GM23338 (cell line): Measurements from ENCODE around the gene HMGN5. TPM values are rescaled to one million over a fixed set of nuclear protein-coding genes. Genes with fewer than 3 reads are reported as not detected.
A peak's percentile ranks its signal among the peaks of the same experiment; 100 is the strongest.

Experiments
- ATAC-seq: fragments of 200-7000 bp; cut with Tn5 transposase; 3 replicates; pipeline ENCODE4 v1.9.1; 2020
- DNase-seq: peaks from one replicate; pipeline ENCODE4 v3.0.0-alpha.2; 2015; ENCODE audit warnings: low spot score
- H2AFZ ChIP-seq: fragments of 200-600 bp; sonication (generic); 2 replicates; pipeline ENCODE4 v1.8.0; 2016; ENCODE audit warnings: antibody characterized with exemption, mild to moderate bottlenecking, moderate library complexity
- H3F3A ChIP-seq: fragments of 200-600 bp; sonication (generic); replicated peaks from 2 replicates; pipeline ENCODE4 v1.8.0; 2017; ENCODE audit warnings: antibody characterized with exemption, mixed run types, low read depth
- H3K27ac ChIP-seq: fragments of 200-600 bp; sonication (generic); 2 replicates; pipeline ENCODE4 v1.6.1; 2016; ENCODE audit warnings: low read depth
- H3K27me3 ChIP-seq: fragments of 200-600 bp; sonication (generic); 2 replicates; pipeline ENCODE4 v1.8.0; 2016; ENCODE audit warnings: mild to moderate bottlenecking, mixed run types, moderate library complexity; ENCODE audit not compliant: insufficient read depth
- H3K36me3 ChIP-seq: fragments of 200-600 bp; sonication (generic); 2 replicates; pipeline ENCODE4 v1.8.0; 2016; ENCODE audit warnings: mild to moderate bottlenecking; ENCODE audit not compliant: insufficient read depth
- H3K4me1 ChIP-seq: fragments of 200-600 bp; sonication (generic); 2 replicates; pipeline ENCODE4 v1.8.0; 2016; ENCODE audit warnings: mild to moderate bottlenecking, moderate library complexity; ENCODE audit not compliant: insufficient read depth
- H3K4me2 ChIP-seq: fragments of 200-600 bp; sonication (generic); 2 replicates; pipeline ENCODE4 v1.7.1; 2017; ENCODE audit warnings: mixed run types
- H3K4me3 ChIP-seq: fragments of 200-600 bp; sonication (generic); 2 replicates; pipeline ENCODE4 v1.6.1; 2016; ENCODE audit warnings: mixed run types
- H3K79me2 ChIP-seq: fragments of 200-600 bp; sonication (generic); replicated peaks from 2 replicates; pipeline ENCODE4 v1.8.0; 2017; ENCODE audit warnings: mild to moderate bottlenecking; ENCODE audit not compliant: insufficient read depth
- H3K9me2 ChIP-seq: fragments of 200-600 bp; sonication (generic); 2 replicates; pipeline ENCODE4 v1.8.0; 2017; ENCODE audit not compliant: insufficient read depth
- H4K20me1 ChIP-seq: fragments of 200-600 bp; sonication (generic); replicated peaks from 2 replicates; pipeline ENCODE4 v1.8.0; 2017; ENCODE audit warnings: mild to moderate bottlenecking; ENCODE audit not compliant: insufficient read depth
- H3K27ac Mint-ChIP-seq: 2 replicates; pipeline ENCODE4 v1.8.0; 2020; ENCODE audit warnings: inconsistent platforms, mild to moderate bottlenecking, moderate library complexity, mixed read lengths
- H3K27me3 Mint-ChIP-seq: 3 replicates; pipeline ENCODE4 v1.8.0; 2022; ENCODE audit warnings: low read depth, mild to moderate bottlenecking, moderate library complexity, mixed read lengths, inconsistent platforms; ENCODE audit not compliant: insufficient read depth, poor library complexity
- H3K36me3 Mint-ChIP-seq: 3 replicates; pipeline ENCODE4 v1.8.0; 2021; ENCODE audit warnings: low read depth, mild to moderate bottlenecking, inconsistent platforms, moderate library complexity, mixed read lengths
- H3K4me1 Mint-ChIP-seq: 3 replicates; pipeline ENCODE4 v1.8.0; 2020; ENCODE audit warnings: mild to moderate bottlenecking, inconsistent platforms, mixed read lengths
- H3K4me3 Mint-ChIP-seq: 3 replicates; pipeline ENCODE4 v1.8.0; 2021; ENCODE audit warnings: moderate library complexity, mild to moderate bottlenecking, inconsistent platforms, mixed read lengths
- H3K9me3 Mint-ChIP-seq: 3 replicates; pipeline ENCODE4 v1.8.0; 2020; ENCODE audit warnings: moderate library complexity, mild to moderate bottlenecking, inconsistent platforms, mixed read lengths
- CREB1 ChIP-seq: fragments of 250-450 bp; sonication (Bioruptor Pico); IDR thresholded peaks from 2 replicates; pipeline ENCODE4 v1.5.0; 2020; ENCODE audit warnings: low read depth, mild to moderate bottlenecking, moderate library complexity
- EZH2 ChIP-seq: fragments of 200-600 bp; sonication (generic); IDR thresholded peaks from one replicate; pipeline ENCODE4 v1.8.0; 2017; ENCODE audit warnings: antibody characterized with exemption, mild to moderate bottlenecking, low read depth; ENCODE audit not compliant: unreplicated experiment
- EZH2phosphoT487 ChIP-seq: fragments of 200-600 bp; sonication (generic); IDR thresholded peaks from one replicate; pipeline ENCODE4 v1.8.1; 2018; ENCODE audit warnings: antibody characterized with exemption; ENCODE audit not compliant: unreplicated experiment
- JUNB ChIP-seq: IDR thresholded peaks from one replicate; pipeline ENCODE4 v1.6.1; 2016; ENCODE audit warnings: antibody characterized with exemption; ENCODE audit not compliant: unreplicated experiment
- NANOG ChIP-seq: IDR thresholded peaks from 2 replicates; pipeline ENCODE4 v1.6.1; 2016; ENCODE audit warnings: antibody characterized with exemption, borderline replicate concordance
- POLR2AphosphoS5 ChIP-seq: IDR thresholded peaks from 2 replicates; pipeline ENCODE4 v1.6.1; 2016; ENCODE audit warnings: antibody characterized with exemption, low read depth
- STAT1 ChIP-seq: IDR thresholded peaks from one replicate; pipeline ENCODE4 v1.6.1; 2016; ENCODE audit warnings: antibody characterized with exemption; ENCODE audit not compliant: unreplicated experiment
- ZNF331 ChIP-seq: fragments of 250-450 bp; sonication (Bioruptor Pico); IDR thresholded peaks from 2 replicates; pipeline ENCODE4 v1.5.0; 2020; ENCODE audit warnings: low read depth, mild to moderate bottlenecking, moderate library complexity
- polyA plus RNA-seq: library from polyadenylated mRNA; unstranded; fragments of >200 nt; fragmentation: Nextera tagmentation; extraction: Ambion mirVana; gene quantifications from 2 replicates; pipeline ENCODE4 v1.2.1, GENCODE V29; 2016
- total RNA-seq: library from RNA; depleted of rRNA; stranded (reverse); fragments of >200 nt; shearing (Covaris generic); gene quantifications from 2 replicates; pipeline ENCODE4 v1.2.3, GENCODE V29; 2014
- TF ChIP-seq, protein P1 (sequence below): fragments of 250-450 bp; sonication (Bioruptor Pico); IDR thresholded peaks from 2 replicates; pipeline ENCODE4 v1.5.0; 2020; ENCODE audit warnings: mild to moderate bottlenecking, moderate library complexity
- TF ChIP-seq, protein P2 (sequence below): IDR thresholded peaks from one replicate; pipeline ENCODE4 v1.6.1; 2018; ENCODE audit warnings: antibody characterized with exemption; ENCODE audit not compliant: unreplicated experiment
- TF ChIP-seq, protein P3 (sequence below), 2 experiments: fragments of 200-600 bp in 1 of 2; sonication (generic) in 1 of 2; conservative IDR thresholded peaks; 2 replicates each; pipeline versions ENCODE4 v1.5.1 to v1.6.1; 2016 to 2017; ENCODE audit warnings: antibody characterized with exemption in 2 of 2, low read depth in 2 of 2, mild to moderate bottlenecking in 2 of 2, moderate library complexity in 1 of 2

The HMGN5 gene
- total and polyA plus RNA-seq, 2 experiments from 2014 or later = 5.2 to 155 TPM

DNA sequence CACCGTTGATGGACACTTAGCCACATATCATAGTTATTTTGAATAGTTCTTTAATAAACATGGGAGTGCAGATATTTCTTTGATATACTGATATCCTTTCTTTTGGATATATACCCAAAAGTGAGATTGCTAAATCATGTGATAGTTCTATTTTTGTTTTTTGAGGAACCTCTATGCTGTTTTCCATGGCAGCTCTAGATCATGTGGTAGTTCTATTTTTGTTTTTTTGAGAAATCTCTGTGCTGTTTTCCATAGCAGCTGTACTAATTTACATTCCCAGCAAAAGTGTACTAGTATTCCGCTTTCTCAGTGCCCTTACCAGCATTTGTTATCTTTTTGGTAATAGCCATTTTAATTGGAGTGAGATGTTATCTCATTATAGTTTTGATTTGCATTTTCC is 3.8 kb upstream of the HMGN5 start:
- H3K4me1 ChIP-seq = peaks cover 10% of the 10 kb centered on the region; the same call in 1 of the 2 replicates
- H3K9me3 Mint-ChIP-seq = no peaks in the 10 kb centered on the region
- DNase-seq (no peak), ATAC-seq (no peak)
- no peak overlapping the region for H3K4me2 ChIP-seq
- no peaks in the 10 kb centered on the region for H3K9me2 ChIP-seq
- no peak overlapping the region for H3K4me3 Mint-ChIP-seq
- H3K36me3 ChIP-seq = no peaks in the 10 kb centered on the region
- H3K36me3 Mint-ChIP-seq = peaks cover 8% of the 10 kb centered on the region; the same call in 2 of the 3 replicates
- H3K27ac ChIP-seq = no peak overlapping the region
- no peaks in the 10 kb centered on the region for H4K20me1 ChIP-seq
- TF ChIP-seq EZH2 = no peak
- no peak for TF ChIP-seq POLR2AphosphoS5
- TF ChIP-seq NANOG = no peak
- no peak overlapping the region for H2AFZ ChIP-seq
- H3K27me3 Mint-ChIP-seq = no peaks in the 10 kb centered on the region
- H3F3A ChIP-seq = no peaks in the 10 kb centered on the region
- H3K4me1 Mint-ChIP-seq = peaks cover 12% of the 10 kb centered on the region; the same call in 2 of the 3 replicates
- H3K4me3 ChIP-seq = no peak overlapping the region
- peaks cover 59% of the 10 kb centered on the region for H3K79me2 ChIP-seq
- H3K27ac Mint-ChIP-seq = no peak overlapping the region
- no peaks in the 10 kb centered on the region for H3K27me3 ChIP-seq

- Histone ChIP-seq H3F3A (no peaks in the 10 kb centered on the region), H3K79me2 (peaks cover 51% of the 10 kb centered on the region), H3K4me1 (peaks cover 10% of the 10 kb centered on the region; the same call in 1 of the 2 replicates), H2AFZ (no peak overlapping the region), H3K9me2 (no peaks in the 10 kb centered on the region), H3K4me2 (peak overlapping the region; percentile 75), H3K27ac (no peak overlapping the region), H3K27me3 (no peaks in the 10 kb centered on the region), H4K20me1 (no peaks in the 10 kb centered on the region), H3K36me3 (no peaks in the 10 kb centered on the region), H3K4me3 (peak overlapping the region; percentile 61)
- H3K9me3 Mint-ChIP-seq = no peaks in the 10 kb centered on the region
- peak overlapping the region; percentile 7 for H3K27ac Mint-ChIP-seq
- H3K4me3 Mint-ChIP-seq = peak overlapping the region; percentile 97
- H3K27me3 Mint-ChIP-seq = no peaks in the 10 kb centered on the region
- DNase-seq (no peak), ATAC-seq (no peak)
- H3K36me3 Mint-ChIP-seq = peaks cover 8% of the 10 kb centered on the region
- peaks cover 12% of the 10 kb centered on the region; the same call in 2 of the 3 replicates for H3K4me1 Mint-ChIP-seq
- TF ChIP-seq ZNF331 (CRISPR knock-in tag) = no peak
- TF ChIP-seq, protein P1, sequence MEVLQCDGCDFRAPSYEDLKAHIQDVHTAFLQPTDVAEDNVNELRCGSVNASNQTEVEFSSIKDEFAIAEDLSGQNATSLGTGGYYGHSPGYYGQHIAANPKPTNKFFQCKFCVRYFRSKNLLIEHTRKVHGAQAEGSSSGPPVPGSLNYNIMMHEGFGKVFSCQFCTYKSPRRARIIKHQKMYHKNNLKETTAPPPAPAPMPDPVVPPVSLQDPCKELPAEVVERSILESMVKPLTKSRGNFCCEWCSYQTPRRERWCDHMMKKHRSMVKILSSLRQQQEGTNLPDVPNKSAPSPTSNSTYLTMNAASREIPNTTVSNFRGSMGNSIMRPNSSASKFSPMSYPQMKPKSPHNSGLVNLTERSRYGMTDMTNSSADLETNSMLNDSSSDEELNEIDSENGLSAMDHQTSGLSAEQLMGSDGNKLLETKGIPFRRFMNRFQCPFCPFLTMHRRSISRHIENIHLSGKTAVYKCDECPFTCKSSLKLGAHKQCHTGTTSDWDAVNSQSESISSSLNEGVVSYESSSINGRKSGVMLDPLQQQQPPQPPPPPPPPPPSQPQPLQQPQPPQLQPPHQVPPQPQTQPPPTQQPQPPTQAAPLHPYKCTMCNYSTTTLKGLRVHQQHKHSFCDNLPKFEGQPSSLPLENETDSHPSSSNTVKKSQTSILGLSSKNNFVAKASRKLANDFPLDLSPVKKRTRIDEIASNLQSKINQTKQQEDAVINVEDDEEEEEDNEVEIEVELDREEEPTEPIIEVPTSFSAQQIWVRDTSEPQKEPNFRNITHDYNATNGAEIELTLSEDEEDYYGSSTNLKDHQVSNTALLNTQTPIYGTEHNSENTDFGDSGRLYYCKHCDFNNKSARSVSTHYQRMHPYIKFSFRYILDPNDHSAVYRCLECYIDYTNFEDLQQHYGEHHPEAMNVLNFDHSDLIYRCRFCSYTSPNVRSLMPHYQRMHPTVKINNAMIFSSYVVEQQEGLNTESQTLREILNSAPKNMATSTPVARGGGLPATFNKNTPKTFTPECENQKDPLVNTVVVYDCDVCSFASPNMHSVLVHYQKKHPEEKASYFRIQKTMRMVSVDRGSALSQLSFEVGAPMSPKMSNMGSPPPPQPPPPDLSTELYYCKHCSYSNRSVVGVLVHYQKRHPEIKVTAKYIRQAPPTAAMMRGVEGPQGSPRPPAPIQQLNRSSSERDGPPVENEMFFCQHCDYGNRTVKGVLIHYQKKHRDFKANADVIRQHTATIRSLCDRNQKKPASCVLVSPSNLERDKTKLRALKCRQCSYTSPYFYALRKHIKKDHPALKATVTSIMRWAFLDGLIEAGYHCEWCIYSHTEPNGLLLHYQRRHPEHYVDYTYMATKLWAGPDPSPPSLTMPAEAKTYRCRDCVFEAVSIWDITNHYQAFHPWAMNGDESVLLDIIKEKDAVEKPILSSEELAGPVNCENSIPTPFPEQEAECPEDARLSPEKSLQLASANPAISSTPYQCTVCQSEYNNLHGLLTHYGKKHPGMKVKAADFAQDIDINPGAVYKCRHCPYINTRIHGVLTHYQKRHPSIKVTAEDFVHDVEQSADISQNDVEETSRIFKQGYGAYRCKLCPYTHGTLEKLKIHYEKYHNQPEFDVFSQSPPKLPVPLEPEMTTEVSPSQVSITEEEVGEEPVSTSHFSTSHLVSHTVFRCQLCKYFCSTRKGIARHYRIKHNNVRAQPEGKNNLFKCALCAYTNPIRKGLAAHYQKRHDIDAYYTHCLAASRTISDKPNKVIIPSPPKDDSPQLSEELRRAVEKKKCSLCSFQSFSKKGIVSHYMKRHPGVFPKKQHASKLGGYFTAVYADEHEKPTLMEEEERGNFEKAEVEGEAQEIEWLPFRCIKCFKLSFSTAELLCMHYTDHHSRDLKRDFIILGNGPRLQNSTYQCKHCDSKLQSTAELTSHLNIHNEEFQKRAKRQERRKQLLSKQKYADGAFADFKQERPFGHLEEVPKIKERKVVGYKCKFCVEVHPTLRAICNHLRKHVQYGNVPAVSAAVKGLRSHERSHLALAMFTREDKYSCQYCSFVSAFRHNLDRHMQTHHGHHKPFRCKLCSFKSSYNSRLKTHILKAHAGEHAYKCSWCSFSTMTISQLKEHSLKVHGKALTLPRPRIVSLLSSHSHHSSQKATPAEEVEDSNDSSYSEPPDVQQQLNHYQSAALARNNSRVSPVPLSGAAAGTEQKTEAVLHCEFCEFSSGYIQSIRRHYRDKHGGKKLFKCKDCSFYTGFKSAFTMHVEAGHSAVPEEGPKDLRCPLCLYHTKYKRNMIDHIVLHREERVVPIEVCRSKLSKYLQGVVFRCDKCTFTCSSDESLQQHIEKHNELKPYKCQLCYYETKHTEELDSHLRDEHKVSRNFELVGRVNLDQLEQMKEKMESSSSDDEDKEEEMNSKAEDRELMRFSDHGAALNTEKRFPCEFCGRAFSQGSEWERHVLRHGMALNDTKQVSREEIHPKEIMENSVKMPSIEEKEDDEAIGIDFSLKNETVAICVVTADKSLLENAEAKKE = no peak
- TF ChIP-seq, protein P2, sequence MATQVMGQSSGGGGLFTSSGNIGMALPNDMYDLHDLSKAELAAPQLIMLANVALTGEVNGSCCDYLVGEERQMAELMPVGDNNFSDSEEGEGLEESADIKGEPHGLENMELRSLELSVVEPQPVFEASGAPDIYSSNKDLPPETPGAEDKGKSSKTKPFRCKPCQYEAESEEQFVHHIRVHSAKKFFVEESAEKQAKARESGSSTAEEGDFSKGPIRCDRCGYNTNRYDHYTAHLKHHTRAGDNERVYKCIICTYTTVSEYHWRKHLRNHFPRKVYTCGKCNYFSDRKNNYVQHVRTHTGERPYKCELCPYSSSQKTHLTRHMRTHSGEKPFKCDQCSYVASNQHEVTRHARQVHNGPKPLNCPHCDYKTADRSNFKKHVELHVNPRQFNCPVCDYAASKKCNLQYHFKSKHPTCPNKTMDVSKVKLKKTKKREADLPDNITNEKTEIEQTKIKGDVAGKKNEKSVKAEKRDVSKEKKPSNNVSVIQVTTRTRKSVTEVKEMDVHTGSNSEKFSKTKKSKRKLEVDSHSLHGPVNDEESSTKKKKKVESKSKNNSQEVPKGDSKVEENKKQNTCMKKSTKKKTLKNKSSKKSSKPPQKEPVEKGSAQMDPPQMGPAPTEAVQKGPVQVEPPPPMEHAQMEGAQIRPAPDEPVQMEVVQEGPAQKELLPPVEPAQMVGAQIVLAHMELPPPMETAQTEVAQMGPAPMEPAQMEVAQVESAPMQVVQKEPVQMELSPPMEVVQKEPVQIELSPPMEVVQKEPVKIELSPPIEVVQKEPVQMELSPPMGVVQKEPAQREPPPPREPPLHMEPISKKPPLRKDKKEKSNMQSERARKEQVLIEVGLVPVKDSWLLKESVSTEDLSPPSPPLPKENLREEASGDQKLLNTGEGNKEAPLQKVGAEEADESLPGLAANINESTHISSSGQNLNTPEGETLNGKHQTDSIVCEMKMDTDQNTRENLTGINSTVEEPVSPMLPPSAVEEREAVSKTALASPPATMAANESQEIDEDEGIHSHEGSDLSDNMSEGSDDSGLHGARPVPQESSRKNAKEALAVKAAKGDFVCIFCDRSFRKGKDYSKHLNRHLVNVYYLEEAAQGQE = no peak
- TF ChIP-seq, protein P3, sequence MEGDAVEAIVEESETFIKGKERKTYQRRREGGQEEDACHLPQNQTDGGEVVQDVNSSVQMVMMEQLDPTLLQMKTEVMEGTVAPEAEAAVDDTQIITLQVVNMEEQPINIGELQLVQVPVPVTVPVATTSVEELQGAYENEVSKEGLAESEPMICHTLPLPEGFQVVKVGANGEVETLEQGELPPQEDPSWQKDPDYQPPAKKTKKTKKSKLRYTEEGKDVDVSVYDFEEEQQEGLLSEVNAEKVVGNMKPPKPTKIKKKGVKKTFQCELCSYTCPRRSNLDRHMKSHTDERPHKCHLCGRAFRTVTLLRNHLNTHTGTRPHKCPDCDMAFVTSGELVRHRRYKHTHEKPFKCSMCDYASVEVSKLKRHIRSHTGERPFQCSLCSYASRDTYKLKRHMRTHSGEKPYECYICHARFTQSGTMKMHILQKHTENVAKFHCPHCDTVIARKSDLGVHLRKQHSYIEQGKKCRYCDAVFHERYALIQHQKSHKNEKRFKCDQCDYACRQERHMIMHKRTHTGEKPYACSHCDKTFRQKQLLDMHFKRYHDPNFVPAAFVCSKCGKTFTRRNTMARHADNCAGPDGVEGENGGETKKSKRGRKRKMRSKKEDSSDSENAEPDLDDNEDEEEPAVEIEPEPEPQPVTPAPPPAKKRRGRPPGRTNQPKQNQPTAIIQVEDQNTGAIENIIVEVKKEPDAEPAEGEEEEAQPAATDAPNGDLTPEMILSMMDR (conservative IDR thresholded peaks at IDR 0.05; ENCODE audit: low read depth in 2 of 2) = no peak
- no peak for TF ChIP-seq POLR2AphosphoS5
- TF ChIP-seq STAT1 = no peak
- TF ChIP-seq EZH2phosphoT487 = no peak
- TF ChIP-seq JUNB = no peak
- no peak for TF ChIP-seq EZH2
- TF ChIP-seq CREB1 (CRISPR knock-in tag) = no peak
Observed at GRCh38 chrX:81202943-81203342, 1.2 kb upstream of the HMGN5 start.
